ENCODE results near the gene IFT122. TPM values are rescaled to one million over a fixed set of nuclear protein-coding genes. Genes with fewer than 3 reads are reported as not detected.

The IFT122 gene
- total RNA-seq, 1 donor from 2014 or later, result 13.7 TPM

- Mint-ChIP-seq H3K4me1 (peaks cover 4% of the 10 kb centered on the region), H3K4me3 (no peak overlapping the region), H3K27me3 (no peaks in the 10 kb centered on the region), H3K36me3 (ENCODE audit: low read depth) (peaks cover 10% of the 10 kb centered on the region), H3K27ac (peak overlapping the region; percentile 19), H3K9me3 (no peaks in the 10 kb centered on the region)
- intact Hi-C loops (cut with micrococcal nuclease), result no loop called here
- no peak for DNase-seq
Measured at GRCh38 chr3:129461022-129461421, 21.0 kb downstream of the IFT122 start.

GRCh38 chr3:129461461-129462146 is 21.6 kb downstream of the IFT122 start:
- H3K4me3 Mint-ChIP-seq, result no peak overlapping the region
- peaks cover 10% of the 10 kb centered on the region for H3K36me3 Mint-ChIP-seq (ENCODE audit: low read depth)
- no peaks in the 10 kb centered on the region for H3K9me3 Mint-ChIP-seq
- no peak for DNase-seq
- intact Hi-C loops (cut with micrococcal nuclease), result no loop called here
- peaks cover 4% of the 10 kb centered on the region for H3K4me1 Mint-ChIP-seq
- H3K27me3 Mint-ChIP-seq, result no peaks in the 10 kb centered on the region
- H3K27ac Mint-ChIP-seq, result no peak overlapping the region

DNA sequence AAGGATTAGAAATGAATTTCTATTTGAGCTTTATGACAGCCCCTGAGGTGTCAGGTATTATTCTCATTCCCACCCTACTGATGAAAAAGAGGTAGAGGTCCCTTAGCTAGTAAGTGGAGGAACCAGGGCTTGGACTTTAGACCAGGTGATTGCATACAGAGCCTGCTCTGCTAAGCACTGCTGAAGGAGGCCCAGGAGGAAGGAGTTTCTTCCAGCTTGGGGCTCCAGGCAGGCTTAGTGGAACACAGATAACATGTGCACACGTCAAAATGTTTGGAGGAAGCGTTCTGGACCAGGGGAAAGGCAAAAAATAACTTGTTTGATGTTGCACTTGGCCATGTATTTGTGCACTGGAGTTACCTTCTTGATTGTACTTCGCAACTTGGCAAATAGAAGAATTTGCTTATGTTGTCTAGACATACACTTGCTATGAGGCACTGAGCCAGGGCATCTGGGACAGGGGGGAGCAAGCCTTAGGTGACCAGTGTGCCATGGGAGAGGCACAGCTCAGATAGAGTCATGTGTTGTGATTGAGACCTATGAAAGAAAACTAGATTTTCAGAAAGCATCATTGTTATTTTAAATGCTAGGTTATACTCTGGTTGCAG is 22.4 kb downstream of the IFT122 start:
- Mint-ChIP-seq H3K36me3 (ENCODE audit: low read depth) (peaks cover 12% of the 10 kb centered on the region), H3K9me3 (no peaks in the 10 kb centered on the region), H3K4me1 (peaks cover 4% of the 10 kb centered on the region), H3K27me3 (no peaks in the 10 kb centered on the region), H3K4me3 (no peak overlapping the region), H3K27ac (no peak overlapping the region)
- intact Hi-C loops (cut with micrococcal nuclease), result no loop called here
- DNase-seq, result no peak

- Mint-ChIP-seq H3K36me3 (ENCODE audit: low read depth) (peaks cover 12% of the 10 kb centered on the region), H3K4me3 (no peak overlapping the region), H3K27me3 (no peaks in the 10 kb centered on the region), H3K9me3 (no peaks in the 10 kb centered on the region), H3K27ac (no peak overlapping the region), H3K4me1 (peaks cover 4% of the 10 kb centered on the region)
- intact Hi-C loops (cut with micrococcal nuclease), result no loop called here
- DNase-seq, result no peak
Measured at GRCh38 chr3:129463094-129463493, 23.1 kb downstream of the IFT122 start.

DNA sequence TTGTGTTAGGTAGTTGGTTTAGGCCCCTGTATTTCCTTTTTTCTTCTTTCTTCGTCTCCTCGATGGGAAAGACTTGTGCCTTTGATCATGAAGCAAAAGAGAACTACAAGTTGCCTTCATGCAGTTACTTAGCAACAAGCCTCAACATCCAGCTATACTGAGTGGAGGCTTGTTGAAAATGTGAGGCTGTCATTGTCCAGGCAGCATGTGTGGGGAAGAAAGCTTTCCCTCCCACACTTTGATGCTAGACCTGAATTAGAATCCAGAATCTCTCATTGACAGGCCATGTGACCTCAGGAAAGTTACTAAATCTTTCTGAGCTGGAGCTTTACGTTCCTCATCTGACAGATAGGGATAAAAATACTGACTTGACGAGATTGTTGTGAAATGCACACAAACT is 23.7 kb downstream of the IFT122 start:
- Mint-ChIP-seq H3K36me3 (ENCODE audit: low read depth) (peaks cover 11% of the 10 kb centered on the region), H3K27ac (no peak overlapping the region), H3K4me1 (peaks cover 4% of the 10 kb centered on the region), H3K27me3 (no peaks in the 10 kb centered on the region), H3K4me3 (no peak overlapping the region), H3K9me3 (no peaks in the 10 kb centered on the region)
- no peak for DNase-seq
- intact Hi-C loops (cut with micrococcal nuclease), result no loop called here

GRCh38 chr3:129467932-129468331 is 27.9 kb downstream of the IFT122 start:
- no peak overlapping the region for H3K4me3 Mint-ChIP-seq
- H3K27me3 Mint-ChIP-seq, result no peaks in the 10 kb centered on the region
- DNase-seq, result no peak
- no peak overlapping the region for H3K27ac Mint-ChIP-seq
- intact Hi-C loops (cut with micrococcal nuclease), result no loop called here
- H3K36me3 Mint-ChIP-seq (ENCODE audit: low read depth), result peaks cover 9% of the 10 kb centered on the region
- H3K9me3 Mint-ChIP-seq, result no peaks in the 10 kb centered on the region
- peaks cover 4% of the 10 kb centered on the region for H3K4me1 Mint-ChIP-seq

- peaks cover 10% of the 10 kb centered on the region for H3K36me3 Mint-ChIP-seq (ENCODE audit: low read depth)
- intact Hi-C loops (cut with micrococcal nuclease), result no loop called here
- no peak overlapping the region for H3K27ac Mint-ChIP-seq
- H3K9me3 Mint-ChIP-seq, result no peaks in the 10 kb centered on the region
- H3K4me1 Mint-ChIP-seq, result peaks cover 4% of the 10 kb centered on the region
- DNase-seq, result no peak
- H3K4me3 Mint-ChIP-seq, result no peak overlapping the region
- no peaks in the 10 kb centered on the region for H3K27me3 Mint-ChIP-seq
Measured at GRCh38 chr3:129469026-129469425, 29.0 kb downstream of the IFT122 start.

DNA sequence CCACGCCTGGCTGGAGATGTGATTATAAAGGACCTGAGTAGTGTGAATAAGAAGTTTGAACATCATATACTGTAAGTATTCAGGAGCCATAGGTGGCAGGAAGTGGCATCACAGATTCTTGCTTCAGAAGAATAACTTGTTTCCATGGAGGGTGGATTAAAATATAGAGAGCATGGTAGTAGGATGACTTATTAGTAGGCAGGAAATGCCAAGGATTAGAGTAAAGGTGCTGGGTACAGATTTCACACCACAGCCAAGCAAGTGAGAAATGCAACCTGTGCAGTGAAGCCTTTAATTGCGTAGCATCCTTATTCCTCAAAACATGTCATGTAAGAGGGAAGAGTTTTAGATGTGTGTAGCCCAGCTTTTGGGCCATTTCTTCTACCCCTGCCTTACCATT is 30.8 kb downstream of the IFT122 start:
- peaks cover 12% of the 10 kb centered on the region for H3K36me3 Mint-ChIP-seq (ENCODE audit: low read depth)
- no peak overlapping the region for H3K27ac Mint-ChIP-seq
- peaks cover 4% of the 10 kb centered on the region for H3K4me1 Mint-ChIP-seq
- no peak overlapping the region for H3K4me3 Mint-ChIP-seq
- no peaks in the 10 kb centered on the region for H3K9me3 Mint-ChIP-seq
- DNase-seq, result no peak
- intact Hi-C loops (cut with micrococcal nuclease), result no loop called here
- no peaks in the 10 kb centered on the region for H3K27me3 Mint-ChIP-seq

GRCh38 chr3:129473067-129473768 is 33.2 kb downstream of the IFT122 start:
- intact Hi-C loops (cut with micrococcal nuclease), result no loop called here
- H3K9me3 Mint-ChIP-seq, result no peaks in the 10 kb centered on the region
- H3K4me3 Mint-ChIP-seq, result no peak overlapping the region
- no peak for DNase-seq
- no peak overlapping the region for H3K27ac Mint-ChIP-seq
- H3K4me1 Mint-ChIP-seq, result peaks cover 4% of the 10 kb centered on the region
- H3K27me3 Mint-ChIP-seq, result no peaks in the 10 kb centered on the region
- peaks cover 14% of the 10 kb centered on the region for H3K36me3 Mint-ChIP-seq (ENCODE audit: low read depth)

DNA sequence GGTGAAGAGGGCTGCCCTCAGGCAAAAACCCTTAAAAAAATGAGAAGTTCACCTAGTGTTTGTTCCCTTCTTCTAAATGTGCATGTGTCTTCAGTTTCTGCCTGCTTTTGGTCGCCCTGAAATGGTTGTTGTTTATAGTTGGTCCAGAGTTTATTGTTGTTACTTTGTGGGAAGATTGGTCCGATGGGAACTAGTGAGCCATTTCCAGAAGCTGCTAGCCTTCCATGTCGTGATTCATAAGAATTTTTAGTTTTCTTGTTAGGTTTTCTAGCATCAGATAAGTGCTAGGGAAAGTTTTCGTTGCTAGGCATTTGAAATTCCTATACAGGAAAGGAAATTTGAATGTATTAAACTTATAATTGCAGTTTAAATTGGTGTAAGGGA is 33.7 kb downstream of the IFT122 start:
- H3K9me3 Mint-ChIP-seq, result no peaks in the 10 kb centered on the region
- H3K4me3 Mint-ChIP-seq, result no peak overlapping the region
- no peaks in the 10 kb centered on the region for H3K27me3 Mint-ChIP-seq
- DNase-seq, result no peak
- peaks cover 4% of the 10 kb centered on the region for H3K4me1 Mint-ChIP-seq
- intact Hi-C loops (cut with micrococcal nuclease), result no loop called here
- H3K27ac Mint-ChIP-seq, result no peak overlapping the region
- H3K36me3 Mint-ChIP-seq (ENCODE audit: low read depth), result peaks cover 14% of the 10 kb centered on the region

- Mint-ChIP-seq H3K36me3 (ENCODE audit: low read depth) (peaks cover 10% of the 10 kb centered on the region), H3K9me3 (no peaks in the 10 kb centered on the region)
- intact Hi-C loops (cut with micrococcal nuclease), result no loop called here
Measured at GRCh38 chr3:129474984-129475804, 35.2 kb downstream of the IFT122 start.

GRCh38 chr3:129475863-129476262 is 35.8 kb downstream of the IFT122 start:
- no peak for DNase-seq
- Mint-ChIP-seq H3K9me3 (no peaks in the 10 kb centered on the region), H3K27me3 (no peaks in the 10 kb centered on the region), H3K36me3 (ENCODE audit: low read depth) (peaks cover 10% of the 10 kb centered on the region), H3K27ac (no peak overlapping the region), H3K4me3 (no peak overlapping the region), H3K4me1 (no peaks in the 10 kb centered on the region)
- intact Hi-C loops (cut with micrococcal nuclease), result no loop called here

More at GRCh38 chr3:129474984-129475804, 35.2 kb downstream of the IFT122 start:
- Mint-ChIP-seq H3K27me3 (no peaks in the 10 kb centered on the region), H3K27ac (no peak overlapping the region), H3K4me1 (no peaks in the 10 kb centered on the region), H3K4me3 (no peak overlapping the region)
- DNase-seq, result no peak

DNA sequence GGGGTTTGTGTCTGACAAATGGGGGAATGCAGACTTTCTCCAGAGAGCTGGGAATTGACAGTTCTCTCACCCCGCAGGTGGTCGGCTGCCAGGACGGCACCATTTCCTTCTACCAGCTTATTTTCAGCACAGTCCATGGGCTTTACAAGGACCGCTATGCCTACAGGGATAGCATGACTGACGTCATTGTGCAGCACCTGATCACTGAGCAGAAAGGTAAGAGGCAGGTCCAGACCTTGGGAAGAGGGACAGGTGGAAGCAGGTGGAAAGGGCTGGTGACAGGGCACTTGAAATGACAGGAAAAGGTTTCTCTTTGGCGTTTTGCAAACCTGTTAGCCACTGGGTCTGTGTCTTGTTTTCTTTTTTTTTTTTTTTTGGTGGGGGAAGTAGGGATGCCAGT is 36.6 kb downstream of the IFT122 start:
- intact Hi-C loops (cut with micrococcal nuclease), result no loop called here
- Mint-ChIP-seq H3K4me3 (no peak overlapping the region), H3K36me3 (ENCODE audit: low read depth) (peaks cover 10% of the 10 kb centered on the region), H3K4me1 (no peaks in the 10 kb centered on the region), H3K27ac (no peak overlapping the region), H3K27me3 (no peaks in the 10 kb centered on the region), H3K9me3 (no peaks in the 10 kb centered on the region)
- no peak for DNase-seq
